ENCODE data around the gene FSTL1. TPM values are rescaled to one million over a fixed set of nuclear protein-coding genes. Genes with fewer than 3 reads are reported as not detected.

FSTL1 gene
- total RNA-seq, 4 donors from 2014 or later, result 9.4 to 258 (median 70.7) TPM

DNA sequence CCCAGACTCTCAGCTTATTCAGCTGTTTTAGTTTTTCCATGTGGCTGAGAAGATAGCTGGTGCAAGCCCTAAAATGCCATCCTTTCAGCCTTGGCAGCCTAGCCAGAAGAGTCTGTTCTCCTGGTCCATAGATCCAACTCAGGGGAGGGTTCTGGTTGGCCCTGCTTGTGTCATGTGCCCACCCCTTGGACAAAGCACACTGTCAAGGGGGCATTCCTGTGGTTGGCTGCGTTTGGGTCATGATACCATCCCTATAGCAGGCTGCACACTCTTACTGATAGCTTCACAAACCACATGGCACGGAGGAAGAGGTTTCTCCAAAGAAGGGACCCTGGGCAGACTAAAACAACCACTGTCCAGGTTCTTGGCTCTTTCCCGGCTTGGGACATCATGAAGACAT, 8.4 kb upstream of the FSTL1 start:
- Histone ChIP-seq H3K4me3 (no peak overlapping the region), H3K27me3 (no peaks in the 10 kb centered on the region), H3K9me3 (no peaks in the 10 kb centered on the region), H3K27ac (no peak overlapping the region), H3K4me1 (no peaks in the 10 kb centered on the region), H3K36me3 (no peaks in the 10 kb centered on the region)
- intact Hi-C loops (cut with DNase I), result no loop called here
- WGBS, 2 donors, result 50 to 68% methylated on average over 2 to 3 of the region's 3 CpGs
- TF ChIP-seq POLR2A (IDR thresholded peaks at IDR 0.05) (no peak), CTCF (IDR thresholded peaks at IDR 0.05) (no peak)
- no peak for DNase-seq

DNA sequence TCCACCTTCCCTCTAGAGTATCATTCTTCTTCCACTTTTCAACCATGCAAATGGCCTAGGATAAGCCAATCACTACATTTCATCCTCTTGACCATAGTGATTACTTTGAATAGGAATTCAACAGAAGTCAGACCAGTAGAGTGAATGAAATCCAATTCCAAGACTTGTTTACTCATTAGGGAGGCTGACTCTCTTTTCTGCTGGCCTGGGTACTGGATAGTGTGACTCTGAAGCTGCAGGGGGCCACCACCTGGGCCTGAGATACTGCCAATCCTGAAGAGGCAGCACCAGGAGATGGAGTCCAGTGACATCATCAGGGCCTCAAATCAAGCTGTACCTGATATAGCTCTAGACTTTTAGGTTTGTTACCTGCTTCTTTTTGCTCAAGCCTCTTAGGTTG, 7.0 kb upstream of the FSTL1 start:
- DNase-seq, result no peak
- Histone ChIP-seq H3K4me1 (no peaks in the 10 kb centered on the region), H3K36me3 (no peaks in the 10 kb centered on the region), H3K27me3 (no peaks in the 10 kb centered on the region), H3K4me3 (no peak overlapping the region), H3K27ac (no peak overlapping the region), H3K9me3 (no peaks in the 10 kb centered on the region)
- TF ChIP-seq POLR2A (IDR thresholded peaks at IDR 0.05) (no peak), CTCF (IDR thresholded peaks at IDR 0.05) (no peak)
- intact Hi-C loops (cut with DNase I), result no loop called here

DNA sequence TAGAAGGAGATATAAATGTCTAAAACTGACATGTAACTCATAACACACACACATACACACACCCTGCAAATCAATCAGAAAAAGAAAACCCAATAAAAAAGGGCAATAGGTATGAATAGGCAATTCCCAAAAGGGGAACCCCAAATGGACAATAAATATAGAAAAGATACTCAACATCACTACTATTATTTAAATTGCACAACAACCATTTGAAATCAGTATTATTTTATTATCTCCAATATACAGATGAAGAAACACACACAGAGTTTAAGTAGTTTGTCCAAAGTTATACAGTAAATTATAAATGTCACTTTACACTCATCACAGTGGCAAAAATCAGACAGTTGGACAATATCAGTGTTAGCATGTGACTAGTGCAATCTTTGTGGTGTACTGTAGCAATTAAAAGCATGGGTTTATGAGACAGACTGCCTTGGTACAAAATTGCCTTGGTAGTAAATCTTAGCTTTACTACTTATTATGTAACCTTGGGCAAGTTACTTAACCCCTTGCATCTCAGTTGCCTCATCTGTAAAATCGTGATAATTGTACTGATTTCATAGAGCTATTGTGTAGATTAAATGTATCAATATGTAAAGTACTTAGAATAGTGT, 3.4 kb upstream of the FSTL1 start:
- no peak overlapping the region for H3K27ac ChIP-seq
- H3K36me3 ChIP-seq, result no peaks in the 10 kb centered on the region
- H3K4me3 ChIP-seq, result no peak overlapping the region
- intact Hi-C loops (cut with DNase I), result no loop called here
- peaks cover 0 to 20% (median 0%) of the 10 kb centered on the region in 4 donors for H3K27me3 ChIP-seq
- H3K9me3 ChIP-seq, result no peaks in the 10 kb centered on the region
- 73 to 100% methylated on average over 1 of the region's 1 CpG for WGBS, 2 donors
- TF ChIP-seq POLR2A (IDR thresholded peaks at IDR 0.05) (no peak), CTCF (IDR thresholded peaks at IDR 0.05) (no peak)
- DNase-seq, result no peak
- H3K4me1 ChIP-seq, result peaks cover 4 to 26% (median 6%) of the 10 kb centered on the region in 3 donors

DNA sequence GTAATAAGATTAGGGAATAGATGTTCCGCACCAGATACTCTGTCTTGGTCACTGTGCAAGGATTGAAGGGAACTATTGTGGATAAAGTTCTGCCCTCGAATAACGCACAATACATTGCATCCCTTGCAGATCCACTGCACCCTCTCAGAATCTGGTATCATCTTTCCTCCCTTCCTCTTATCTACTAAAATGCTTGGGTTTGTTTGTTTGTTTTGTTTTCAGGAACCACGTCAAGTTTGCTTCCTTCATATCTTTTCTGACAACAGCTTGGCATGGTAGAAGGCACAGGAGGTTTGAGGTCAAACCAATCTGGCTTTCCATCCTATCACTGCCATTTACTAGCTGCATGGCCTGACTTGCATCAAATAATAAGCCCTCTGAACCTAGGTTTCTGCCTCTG, 2.0 kb upstream of the FSTL1 start:
- no peak for DNase-seq

DNA sequence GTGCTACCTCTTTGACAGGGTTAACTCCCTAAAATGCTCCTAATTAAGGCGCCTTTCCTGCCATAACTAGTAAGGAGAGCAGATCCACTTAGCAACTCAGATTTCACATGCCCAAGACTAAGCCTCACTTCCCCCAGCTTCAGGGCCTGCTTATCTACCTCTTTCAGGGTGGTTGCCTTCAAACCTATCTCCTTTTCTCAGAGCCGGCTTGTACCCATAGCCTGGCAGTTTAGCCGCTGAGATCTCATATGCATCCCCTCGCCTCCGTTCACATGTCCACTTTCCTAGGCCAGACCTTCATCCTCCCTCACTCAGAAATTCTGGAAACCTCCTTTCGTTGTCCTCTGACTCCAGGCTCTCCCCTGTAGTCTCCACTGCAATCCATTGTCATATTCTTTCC, 1.0 kb upstream of the FSTL1 start:
- peaks cover 6 to 50% (median 12%) of the 10 kb centered on the region in 3 donors for H3K4me1 ChIP-seq
- DNase-seq, result no peak
- peak overlapping the region; percentile 84 to 96 (median 94) for H3K27ac ChIP-seq
- peaks cover 0 to 20% (median 0%) of the 10 kb centered on the region in 4 donors for H3K27me3 ChIP-seq
- H3K36me3 ChIP-seq, result no peaks in the 10 kb centered on the region
- intact Hi-C loops (cut with DNase I), result no loop called here
- H3K4me3 ChIP-seq, result peak overlapping the region in 3 of 4 donors; percentile 75 to 96 (median 88)
- no peak for TF ChIP-seq POLR2A (IDR thresholded peaks at IDR 0.05)
- no peak for TF ChIP-seq CTCF (IDR thresholded peaks at IDR 0.05)
- 80 to 87% methylated on average over 6 of the region's 6 CpGs for WGBS, 2 donors
- no peaks in the 10 kb centered on the region for H3K9me3 ChIP-seq

More for the DNA sequence above, 2.0 kb upstream of the FSTL1 start:
- H3K27ac ChIP-seq, result no peak overlapping the region
- no peaks in the 10 kb centered on the region for H3K9me3 ChIP-seq
- WGBS, 2 donors, result 72 to 82% methylated on average over 4 of the region's 4 CpGs
- H3K36me3 ChIP-seq, result no peaks in the 10 kb centered on the region
- no peak overlapping the region for H3K4me3 ChIP-seq
- TF ChIP-seq CTCF (IDR thresholded peaks at IDR 0.05) (no peak), POLR2A (IDR thresholded peaks at IDR 0.05) (no peak)
- peaks cover 4 to 39% (median 6%) of the 10 kb centered on the region in 3 donors for H3K4me1 ChIP-seq
- intact Hi-C loops (cut with DNase I), result no loop called here
- peaks cover 0 to 20% (median 0%) of the 10 kb centered on the region in 4 donors for H3K27me3 ChIP-seq
